ENCODE data around the gene IGFBP1. TPM values are rescaled to one million over a fixed set of nuclear protein-coding genes. Genes with fewer than 3 reads are reported as not detected.

Gene IGFBP1
- total and polyA plus RNA-seq, 9 of the 15 experiments (the other 6 are each of a cell fraction or from before 2014, with no cell fraction given), result not detected

- no peak for TF ChIP-seq MGA (IDR thresholded peaks at IDR 0.05)
- no peak for TF ChIP-seq STAT5A (IDR thresholded peaks at IDR 0.05; ENCODE audit: borderline replicate concordance, low read length)
These were observed 31.0 kb downstream of the IGFBP1 start (continued) for GRCh38 chr7:45919231-45919784.

All from K562 (cell line).